Erythroblast (primary cell): ENCODE measurements around the gene PSG4.
"Not testable (repeated sequence)": the region's sequence is repeated elsewhere in the genome, so short reads cannot be mapped to it uniquely, and the experiment has no call there.

Source experiments
- GATA1 ChIP-seq: IDR thresholded peaks from 2 replicates; pipeline ENCODE4 v1.6.1; 2011; ENCODE audit warnings: low read depth, mild to moderate bottlenecking, control low read depth, low read length, moderate library complexity
- POLR2A ChIP-seq: IDR thresholded peaks from 2 replicates; pipeline ENCODE4 v1.6.1; 2011; ENCODE audit warnings: mild to moderate bottlenecking, low read length

GRCh38 chr19:43205471-43206105, at the start of gene PSG4:
- not testable (repeated sequence) for TF ChIP-seq POLR2A, GATA1
